Bone marrow (tissue), 2 donors: ENCODE data around the gene SASH3.

Source experiments
- DNase-seq, 2 donors: peaks; one replicate each; lab custom pipeline; 2025; lab: John Stamatoyannopoulos, UW

Gene SASH3

GRCh38 chrX:129783291-129783713, 3.6 kb downstream of the SASH3 start:
- DNase-seq: no peak

- no peak for DNase-seq
Measured at GRCh38 chrX:129784371-129784770, 4.6 kb downstream of the SASH3 start.

GRCh38 chrX:129785160-129785947, 5.6 kb downstream of the SASH3 start:
- DNase-seq: no peak

GRCh38 chrX:129786210-129786651, 6.5 kb downstream of the SASH3 start:
- peak in 1 of 2 donors; percentile 54 for DNase-seq

GRCh38 chrX:129787336-129788055, 7.7 kb downstream of the SASH3 start:
- no peak for DNase-seq

GRCh38 chrX:129788527-129788926, 8.8 kb downstream of the SASH3 start:
- DNase-seq: no peak

- DNase-seq: no peak
Measured at GRCh38 chrX:129790146-129790545, 10.4 kb downstream of the SASH3 start.

- no peak for DNase-seq
Measured at GRCh38 chrX:129790808-129791207, 11.1 kb downstream of the SASH3 start.

GRCh38 chrX:129791336-129791735, 11.6 kb downstream of the SASH3 start:
- no peak for DNase-seq

GRCh38 chrX:129791961-129792570, 12.3 kb downstream of the SASH3 start:
- DNase-seq: no peak

GRCh38 chrX:129792586-129793291, 13.0 kb downstream of the SASH3 start:
- DNase-seq: no peak

- no peak for DNase-seq
Measured at GRCh38 chrX:129793604-129794191, 13.9 kb downstream of the SASH3 start.

GRCh38 chrX:129795584-129795983, 15.8 kb downstream of the SASH3 start:
- DNase-seq: no peak

- no peak for DNase-seq
Measured at GRCh38 chrX:129797251-129797906, 17.6 kb downstream of the SASH3 start.

GRCh38 chrX:129798456-129798855, 18.7 kb downstream of the SASH3 start:
- DNase-seq: no peak

GRCh38 chrX:129798888-129799287, 19.1 kb downstream of the SASH3 start:
- no peak for DNase-seq

- DNase-seq: no peak
Measured at GRCh38 chrX:129800186-129800585, 20.4 kb downstream of the SASH3 start.

- DNase-seq: no peak
Measured at GRCh38 chrX:129802863-129803262, 23.1 kb downstream of the SASH3 start.

GRCh38 chrX:129804806-129805205, 25.1 kb downstream of the SASH3 start:
- no peak for DNase-seq

- no peak for DNase-seq
Measured at GRCh38 chrX:129808158-129808828, 28.5 kb downstream of the SASH3 start.
